ENCODE results near the gene SUN1.
"Not testable (repeated sequence)": the region's sequence is repeated elsewhere in the genome, so short reads cannot be mapped to it uniquely, and the experiment has no call there.

The SUN1 gene

DNA sequence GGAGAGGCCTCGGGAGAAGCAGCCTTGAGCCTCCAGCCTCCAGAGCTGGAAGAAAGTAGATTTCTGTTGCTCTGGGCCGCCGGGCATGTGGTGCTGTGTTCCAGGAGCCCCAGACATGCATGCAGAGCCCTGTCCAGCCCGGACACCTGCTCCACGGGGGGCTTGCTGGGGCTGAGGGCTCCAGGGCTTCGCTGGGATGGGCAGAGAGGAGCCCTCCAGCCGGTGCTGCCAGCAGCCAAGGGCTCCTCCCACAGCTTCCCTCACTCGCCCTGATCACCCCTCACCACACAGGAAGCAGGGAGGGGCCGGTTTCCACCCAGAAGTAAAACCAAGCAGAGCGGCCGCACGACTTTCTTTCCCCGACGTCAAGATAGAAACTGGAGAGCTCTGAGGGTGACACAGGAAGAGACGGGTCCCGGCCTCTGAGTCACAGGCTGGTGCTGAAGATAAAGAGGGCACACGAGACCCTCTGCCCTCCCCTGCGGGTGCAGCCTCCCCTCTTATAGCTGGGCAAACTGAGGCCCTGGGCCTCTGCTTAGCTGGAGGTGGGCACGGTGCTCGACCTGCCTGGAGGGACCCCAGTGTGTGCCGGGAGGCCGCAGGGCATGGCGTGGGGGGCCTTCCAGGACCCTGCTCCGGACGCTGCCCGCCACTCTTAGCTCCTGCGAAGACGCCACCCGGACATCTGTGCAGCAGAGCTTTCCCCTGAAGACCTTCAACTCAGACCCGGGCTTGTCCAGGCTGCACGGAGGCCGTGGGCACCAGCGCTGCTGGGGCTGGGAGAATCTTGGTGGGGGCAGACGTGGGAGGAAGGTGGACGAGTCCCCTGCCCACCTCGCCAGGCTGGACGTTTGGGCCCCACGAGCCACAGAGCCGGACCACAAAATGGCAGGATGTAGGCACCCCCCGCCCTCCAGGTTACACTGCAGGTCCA is 91.1 kb downstream of the SUN1 start (continued):
- TF ChIP-seq, protein P1, sequence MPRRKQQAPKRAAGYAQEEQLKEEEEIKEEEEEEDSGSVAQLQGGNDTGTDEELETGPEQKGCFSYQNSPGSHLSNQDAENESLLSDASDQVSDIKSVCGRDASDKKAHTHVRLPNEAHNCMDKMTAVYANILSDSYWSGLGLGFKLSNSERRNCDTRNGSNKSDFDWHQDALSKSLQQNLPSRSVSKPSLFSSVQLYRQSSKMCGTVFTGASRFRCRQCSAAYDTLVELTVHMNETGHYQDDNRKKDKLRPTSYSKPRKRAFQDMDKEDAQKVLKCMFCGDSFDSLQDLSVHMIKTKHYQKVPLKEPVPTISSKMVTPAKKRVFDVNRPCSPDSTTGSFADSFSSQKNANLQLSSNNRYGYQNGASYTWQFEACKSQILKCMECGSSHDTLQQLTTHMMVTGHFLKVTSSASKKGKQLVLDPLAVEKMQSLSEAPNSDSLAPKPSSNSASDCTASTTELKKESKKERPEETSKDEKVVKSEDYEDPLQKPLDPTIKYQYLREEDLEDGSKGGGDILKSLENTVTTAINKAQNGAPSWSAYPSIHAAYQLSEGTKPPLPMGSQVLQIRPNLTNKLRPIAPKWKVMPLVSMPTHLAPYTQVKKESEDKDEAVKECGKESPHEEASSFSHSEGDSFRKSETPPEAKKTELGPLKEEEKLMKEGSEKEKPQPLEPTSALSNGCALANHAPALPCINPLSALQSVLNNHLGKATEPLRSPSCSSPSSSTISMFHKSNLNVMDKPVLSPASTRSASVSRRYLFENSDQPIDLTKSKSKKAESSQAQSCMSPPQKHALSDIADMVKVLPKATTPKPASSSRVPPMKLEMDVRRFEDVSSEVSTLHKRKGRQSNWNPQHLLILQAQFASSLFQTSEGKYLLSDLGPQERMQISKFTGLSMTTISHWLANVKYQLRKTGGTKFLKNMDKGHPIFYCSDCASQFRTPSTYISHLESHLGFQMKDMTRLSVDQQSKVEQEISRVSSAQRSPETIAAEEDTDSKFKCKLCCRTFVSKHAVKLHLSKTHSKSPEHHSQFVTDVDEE (CRISPR knock-in tag; IDR thresholded peaks at IDR 0.05) = no peak
- no peak for TF ChIP-seq ZNF8 (CRISPR knock-in tag; IDR thresholded peaks at IDR 0.05)
- no peak for TF ChIP-seq ESRRG (CRISPR knock-in tag; IDR thresholded peaks at IDR 0.05)
- TF ChIP-seq BACH2 (CRISPR knock-in tag; IDR thresholded peaks at IDR 0.05; ENCODE audit: borderline replicate concordance) = no peak
- TF ChIP-seq ZFP30 (CRISPR knock-in tag; IDR thresholded peaks at IDR 0.05) = no peak

DNA sequence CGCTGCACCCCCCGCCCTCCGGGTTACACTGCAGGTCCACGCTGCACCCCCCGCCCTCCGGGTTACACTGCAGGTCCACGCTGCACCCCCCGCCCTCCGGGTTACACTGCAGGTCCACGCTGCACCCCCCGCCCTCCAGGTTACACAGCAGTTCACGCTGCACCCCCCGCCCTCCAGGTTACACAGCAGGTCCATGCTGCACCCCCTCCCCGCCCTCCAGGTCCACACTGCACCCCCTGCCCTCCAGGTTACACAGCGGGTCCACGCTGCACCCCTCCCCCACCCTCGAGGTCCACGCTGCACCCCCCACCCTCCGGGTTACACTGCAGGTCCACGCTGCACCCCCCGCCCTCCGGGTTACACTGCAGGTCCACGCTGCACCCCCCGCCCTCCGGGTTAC is 91.8 kb downstream of the SUN1 start:
- not testable (repeated sequence) for ATAC-seq

Data from SK-N-SH treated with all-trans-retinoic acid at 6 μM for 48 hours (cell line).